ENCODE results near the gene BSCL2.
"Not testable (repeated sequence)": the region's sequence is repeated elsewhere in the genome, so short reads cannot be mapped to it uniquely, and the experiment has no call there.

BSCL2 gene

DNA sequence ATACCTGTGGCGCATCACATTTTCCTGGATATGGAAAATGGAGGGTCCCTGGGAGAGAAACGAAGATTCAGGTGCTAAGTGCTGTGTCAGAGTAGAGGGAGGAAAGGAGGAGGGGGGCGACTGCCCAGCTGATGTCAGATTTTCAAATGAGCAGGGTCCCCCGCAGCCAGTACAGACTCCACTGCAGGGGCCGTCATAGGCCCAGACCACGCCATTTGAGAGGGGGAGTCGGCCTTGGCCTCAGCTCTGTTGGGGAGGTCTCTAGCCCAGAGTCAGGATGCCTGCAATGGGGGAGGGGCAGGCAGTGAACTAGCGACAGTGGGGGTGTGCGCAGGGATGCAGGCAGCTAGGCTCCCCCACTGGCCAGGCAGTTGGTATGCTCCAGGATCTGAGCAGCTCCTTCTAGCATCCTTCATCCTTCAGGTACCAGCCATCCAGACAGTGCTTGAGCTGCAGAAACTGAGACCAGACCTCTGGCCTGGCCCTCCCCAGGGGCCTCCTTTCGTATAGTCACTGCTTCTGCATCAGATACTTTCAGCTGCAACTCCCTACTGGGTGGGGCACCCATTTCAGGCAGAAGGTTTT is at the start of gene BSCL2, which contains the start of gene GNG3:
Gene BSCL2 (minus strand): TSS at position 148 of the 585 bp plus-strand sequence. CDS start 229 bp downstream, outside the sequence.
Gene GNG3 (plus strand): TSS at position 400 of the 585 bp plus-strand sequence. CDS start 620 bp downstream, outside the sequence.
- peak; percentile 91 for DNase-seq (ENCODE audit: low spot score)

DNA sequence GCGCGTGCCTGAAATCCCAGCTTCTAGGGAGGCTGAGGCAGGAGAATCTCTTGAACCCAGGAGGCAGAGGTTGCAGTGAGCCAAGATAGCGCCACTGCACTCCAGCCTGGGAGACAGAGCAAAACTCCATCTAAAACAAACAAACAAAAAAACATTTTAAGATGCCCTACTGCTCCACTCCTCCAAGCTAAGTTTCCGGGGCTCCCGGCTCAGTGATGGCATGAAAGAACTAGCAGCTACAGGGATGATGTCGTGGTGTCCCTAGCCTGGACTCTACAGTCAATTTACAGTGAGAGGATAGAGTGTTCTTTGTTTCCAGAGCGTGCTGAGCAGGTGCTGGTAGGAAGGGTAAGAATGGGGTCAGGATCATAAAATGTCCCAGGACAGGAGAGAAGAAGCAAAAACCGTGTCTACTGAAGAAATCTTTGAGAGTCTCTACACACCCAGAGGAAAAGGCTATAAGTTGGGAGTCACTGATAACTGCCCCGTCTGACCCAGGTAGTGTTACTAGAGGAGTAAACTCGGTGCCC is 47.9 kb upstream of the BSCL2 start:
- no peak for DNase-seq (ENCODE audit: low spot score)

DNA sequence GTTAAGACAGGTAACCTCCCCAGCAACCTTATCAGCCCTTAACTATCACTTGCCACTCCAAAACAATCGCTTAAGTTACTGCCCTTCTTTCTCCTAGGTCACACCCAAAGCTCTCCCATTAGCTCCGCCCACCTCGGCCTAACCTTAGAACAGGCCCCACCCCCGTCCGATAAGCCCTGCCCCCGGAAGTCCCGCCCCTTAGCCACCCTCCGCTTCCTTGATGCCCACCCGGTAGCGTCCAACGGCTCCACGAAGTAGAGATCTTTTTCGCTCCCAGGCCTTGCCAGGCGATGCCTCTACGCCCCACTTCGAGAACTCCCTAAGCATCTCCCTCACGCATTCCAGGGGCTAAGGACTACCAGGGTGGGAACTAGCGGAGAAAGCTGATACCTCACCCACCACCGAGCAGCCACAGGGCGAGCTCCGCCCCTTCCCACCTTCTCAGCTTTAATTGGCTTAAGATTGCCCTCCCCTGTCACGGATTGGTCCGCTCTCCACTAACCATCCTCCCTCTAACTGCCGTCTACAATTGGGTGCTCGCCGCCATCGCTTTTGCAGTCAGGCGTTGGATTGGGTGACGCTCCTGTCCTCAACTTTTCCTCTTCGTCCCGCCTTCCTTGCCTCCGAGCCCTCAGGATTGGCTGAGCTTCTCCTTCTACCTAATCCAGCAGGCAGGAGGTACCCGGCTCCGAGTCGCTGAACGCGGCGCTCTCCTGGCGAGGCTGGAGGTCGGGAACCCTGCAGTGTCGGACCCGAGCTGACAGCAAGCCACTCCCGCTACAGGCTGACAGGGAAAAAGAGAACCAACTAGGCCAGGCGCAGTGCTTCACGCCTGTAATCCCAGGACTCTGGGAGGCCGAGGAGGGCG is 46.7 kb upstream of the BSCL2 start, which contains the start of gene ZBTB3:
Gene ZBTB3 (minus strand): TSS at position 425 of the 868 bp plus-strand sequence. CDS start 496 bp downstream, outside the sequence.
- DNase-seq (ENCODE audit: low spot score), result peak; percentile 100

DNA sequence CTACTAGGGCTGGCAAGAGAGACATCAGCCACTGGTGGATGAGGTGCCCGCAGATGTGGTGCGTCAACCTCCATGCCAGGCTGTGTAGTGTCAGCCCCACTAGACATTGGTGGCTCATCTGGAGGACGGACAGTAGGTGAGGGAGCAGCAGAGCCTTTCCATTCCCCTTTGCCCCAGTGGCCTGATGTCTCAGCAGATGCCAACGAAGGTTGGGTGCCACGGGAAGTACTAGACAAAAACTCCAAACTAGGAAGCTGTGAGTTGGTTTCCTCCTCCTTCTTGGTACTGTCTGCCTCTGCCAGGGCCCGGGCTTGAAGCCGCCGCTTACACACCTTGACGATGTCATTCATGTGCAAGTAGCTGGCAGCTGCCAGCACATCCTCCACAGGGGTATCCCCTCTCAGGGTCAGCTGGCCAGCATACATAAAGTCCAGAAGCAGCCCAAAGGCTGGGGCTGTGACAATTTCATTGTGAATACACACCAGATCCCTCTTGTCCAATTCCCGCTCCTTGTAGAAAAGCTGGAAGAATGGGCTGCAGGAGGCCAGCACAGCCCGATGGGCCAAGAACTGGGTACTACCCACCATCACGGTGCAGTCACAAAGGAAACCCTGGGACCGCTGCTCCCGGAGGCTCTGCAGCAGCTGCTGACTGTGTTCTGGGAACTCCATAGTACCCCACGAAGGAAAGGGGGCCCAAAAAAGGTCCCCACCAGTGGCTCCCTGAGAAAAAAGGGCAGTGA is 45.9 kb upstream of the BSCL2 start:
- DNase-seq (ENCODE audit: low spot score), result no peak

DNA sequence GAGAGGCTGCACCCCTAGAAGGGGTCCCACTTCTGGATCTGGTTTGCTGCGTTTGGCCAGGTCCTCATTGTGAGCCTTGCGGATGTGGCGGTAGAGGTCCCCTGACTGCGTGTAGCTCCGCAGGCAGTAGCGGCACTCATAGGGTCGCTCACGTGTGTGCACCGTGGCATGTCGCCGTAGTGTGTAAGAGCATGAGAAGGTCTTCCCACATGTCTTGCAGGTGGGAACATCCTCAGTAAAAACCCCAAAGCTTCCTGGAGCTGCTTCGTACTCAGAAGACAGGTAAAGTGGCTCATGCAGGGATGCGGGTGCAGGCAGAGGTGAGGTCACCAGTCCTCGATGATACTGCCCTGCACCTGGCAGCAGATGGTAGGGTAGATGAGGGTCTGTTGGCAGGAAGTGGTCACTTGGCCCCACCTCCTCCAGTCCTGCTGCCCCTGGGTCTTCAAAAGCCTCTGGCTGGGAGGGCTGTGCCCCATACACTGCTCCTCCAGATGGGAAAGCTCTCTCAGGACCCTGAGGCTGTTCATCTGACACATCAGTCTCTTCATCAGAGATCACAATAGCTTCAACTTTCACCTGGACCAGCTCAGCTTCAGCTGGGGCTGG is 45.1 kb upstream of the BSCL2 start:
- no peak for DNase-seq (ENCODE audit: low spot score)

DNA sequence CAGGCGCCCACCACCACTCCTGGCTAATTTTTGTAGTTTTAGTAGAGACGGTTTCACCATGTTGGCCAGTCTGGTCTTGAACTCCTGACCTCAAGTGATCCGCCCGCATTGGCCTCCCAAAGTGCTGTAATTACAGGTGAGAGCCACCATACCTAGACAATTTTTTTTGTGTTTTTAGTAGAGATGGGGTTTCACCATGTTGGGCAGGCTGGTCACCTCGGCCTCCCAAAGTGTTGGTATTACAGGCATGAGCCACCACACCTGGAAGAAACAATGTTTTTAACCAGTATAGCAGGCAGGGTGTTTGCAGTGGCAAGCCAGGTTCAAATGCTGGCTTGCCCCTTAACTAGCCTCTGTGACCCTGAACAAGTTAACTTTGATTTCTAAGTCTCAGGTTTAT is 42.7 kb upstream of the BSCL2 start:
- DNase-seq (ENCODE audit: low spot score), result not testable (repeated sequence)

DNA sequence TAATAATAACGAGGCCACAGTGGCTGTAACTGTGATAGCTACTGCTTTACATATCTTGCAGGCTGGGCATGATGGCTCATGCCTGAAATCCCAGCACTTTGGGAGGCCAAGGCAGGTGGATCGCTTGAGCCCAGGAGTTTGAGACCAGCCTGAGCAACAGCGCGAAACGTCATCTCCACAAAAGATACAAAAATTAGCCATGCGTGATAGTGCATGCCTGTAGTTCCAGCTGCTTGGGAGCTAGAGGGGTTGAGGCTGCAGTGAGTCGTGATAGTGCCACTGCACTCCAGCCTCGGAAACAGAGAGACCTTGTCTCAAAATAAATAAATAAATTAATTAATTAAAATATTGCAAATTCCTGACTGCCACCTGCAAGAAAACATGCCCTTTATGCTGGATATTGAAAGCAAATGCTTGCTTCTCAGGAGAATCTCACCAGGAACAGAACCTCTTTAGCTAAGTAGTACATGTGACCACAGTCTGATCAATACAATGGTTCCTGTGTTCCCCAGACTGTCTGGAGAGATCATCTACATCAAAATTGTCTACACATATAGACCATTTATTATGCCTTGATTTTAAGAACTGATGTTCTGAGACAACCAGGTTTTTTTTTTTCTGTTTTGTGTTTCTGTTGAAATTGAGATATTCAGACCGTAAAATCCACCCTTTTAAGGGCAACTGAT is 40.4 kb upstream of the BSCL2 start:
- DNase-seq (ENCODE audit: low spot score), result peak; percentile 41

DNA sequence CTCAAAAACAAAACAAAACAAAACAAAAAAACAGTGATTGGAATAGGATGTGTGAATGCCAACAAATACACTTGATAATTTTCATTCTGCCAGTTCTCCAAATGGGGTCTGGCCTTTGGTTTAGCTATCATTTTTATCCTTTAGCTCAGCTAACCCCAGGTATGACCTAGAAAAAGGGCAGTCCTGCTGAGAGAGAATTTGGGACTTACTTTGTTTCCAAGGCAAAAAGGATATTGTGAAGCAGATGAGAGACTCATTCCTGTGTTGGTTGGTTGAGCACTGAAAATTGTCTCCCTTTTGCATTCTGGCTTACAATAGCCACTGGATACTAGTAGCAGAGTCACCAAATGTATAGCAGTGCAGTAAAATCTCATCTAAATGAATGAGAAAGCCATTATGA is 30.0 kb upstream of the BSCL2 start:
- no peak for DNase-seq (ENCODE audit: low spot score)

DNA sequence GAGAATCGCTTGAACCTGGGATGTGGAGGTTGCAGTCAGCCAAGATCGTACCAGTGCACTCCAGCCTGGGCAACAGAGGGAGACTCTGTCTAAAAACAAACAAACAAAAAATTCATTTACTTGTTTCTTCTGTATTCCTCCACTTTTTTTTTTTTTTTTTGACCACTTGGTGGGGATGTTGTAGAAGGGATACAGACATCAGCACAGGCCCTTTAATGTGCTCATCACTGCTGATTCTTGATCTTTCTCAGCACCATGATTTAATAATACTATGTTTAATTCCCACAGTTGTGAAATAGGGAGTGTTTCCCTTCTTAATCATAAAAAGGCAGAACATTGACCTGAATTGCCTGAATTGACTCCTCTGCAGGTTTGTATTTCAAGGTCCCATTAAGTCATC is 25.6 kb upstream of the BSCL2 start:
- peak; percentile 25 for DNase-seq (ENCODE audit: low spot score)

DNA sequence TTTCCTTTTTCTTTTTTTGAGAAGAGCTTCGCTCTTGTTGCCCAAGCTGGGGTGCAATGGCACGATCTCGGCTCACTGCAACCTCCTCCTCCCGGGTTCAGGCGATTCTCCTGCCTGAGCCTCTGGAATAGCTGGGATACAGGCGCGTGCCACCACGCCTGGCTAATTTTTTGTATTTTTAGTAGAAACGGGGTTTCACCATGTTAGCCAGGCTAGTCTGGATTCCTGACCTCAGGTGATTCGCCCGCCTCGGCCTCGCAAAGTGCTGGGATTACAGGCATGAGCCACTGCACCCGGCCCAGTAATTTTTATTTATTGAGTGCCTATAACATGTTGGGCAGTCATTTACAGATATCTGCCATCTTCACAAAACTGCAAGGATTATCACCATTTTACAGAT is 22.9 kb upstream of the BSCL2 start:
- not testable (repeated sequence) for DNase-seq (ENCODE audit: low spot score)

DNA sequence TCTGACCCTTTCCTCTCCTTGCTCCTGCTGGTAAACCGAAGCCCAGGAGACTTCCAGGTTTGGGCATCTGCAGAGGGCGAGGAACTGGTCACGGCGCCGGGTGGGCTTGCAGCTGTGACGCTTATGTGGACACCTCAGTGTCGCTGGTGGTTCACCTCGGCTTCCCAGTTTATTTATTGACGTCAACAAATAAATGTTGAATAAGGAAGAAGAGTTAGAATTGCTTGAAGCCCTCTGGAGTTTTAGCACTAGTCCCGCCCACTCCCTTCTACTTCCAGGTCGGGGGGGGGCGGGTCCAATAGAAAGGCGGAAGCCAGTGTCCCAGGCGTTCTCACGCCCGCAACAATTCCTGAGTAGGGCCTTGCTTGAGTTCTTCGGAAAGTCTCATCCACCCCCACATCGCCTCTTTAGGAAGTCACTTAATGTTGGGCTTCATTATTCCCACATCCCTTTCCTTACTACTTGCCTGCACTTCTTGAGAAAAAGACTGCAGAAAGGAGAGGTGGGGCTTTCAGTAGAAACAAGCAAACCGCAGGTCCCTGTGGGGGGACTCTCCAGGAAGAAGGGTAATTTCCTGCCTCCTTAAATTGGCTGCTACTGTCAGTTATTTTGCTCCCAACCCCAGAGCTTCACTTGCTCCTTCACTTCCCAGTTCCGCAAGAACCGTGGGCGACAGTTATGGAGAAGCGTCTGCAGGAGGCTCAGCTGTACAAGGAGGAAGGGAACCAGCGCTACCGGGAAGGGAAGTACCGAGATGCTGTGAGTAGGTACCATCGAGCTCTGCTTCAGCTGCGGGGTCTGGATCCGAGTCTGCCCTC is 21.2 kb upstream of the BSCL2 start, which contains the start of gene TTC9C:
Gene TTC9C (plus strand): TSS at position 316 of the 818 bp plus-strand sequence. CDS start 363 bp downstream, at position 679.
- peak; percentile 91 for DNase-seq (ENCODE audit: low spot score)

DNA sequence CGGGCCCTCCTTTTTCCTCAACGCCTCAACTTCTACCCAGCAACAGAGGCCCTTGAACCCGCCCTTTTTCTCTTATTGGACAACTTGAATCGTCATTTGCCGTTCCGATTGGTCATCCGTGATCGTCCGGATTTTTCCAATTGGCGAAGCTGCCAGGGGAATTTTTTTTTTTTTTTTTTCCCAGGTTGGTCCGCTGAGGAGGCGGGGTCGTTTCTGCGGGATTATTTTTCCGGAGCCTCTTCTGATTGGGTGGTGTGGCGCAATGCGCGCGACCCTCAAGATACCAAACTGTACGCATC is 20.6 kb upstream of the BSCL2 start:
- peak; percentile 94 for DNase-seq (ENCODE audit: low spot score)

DNA sequence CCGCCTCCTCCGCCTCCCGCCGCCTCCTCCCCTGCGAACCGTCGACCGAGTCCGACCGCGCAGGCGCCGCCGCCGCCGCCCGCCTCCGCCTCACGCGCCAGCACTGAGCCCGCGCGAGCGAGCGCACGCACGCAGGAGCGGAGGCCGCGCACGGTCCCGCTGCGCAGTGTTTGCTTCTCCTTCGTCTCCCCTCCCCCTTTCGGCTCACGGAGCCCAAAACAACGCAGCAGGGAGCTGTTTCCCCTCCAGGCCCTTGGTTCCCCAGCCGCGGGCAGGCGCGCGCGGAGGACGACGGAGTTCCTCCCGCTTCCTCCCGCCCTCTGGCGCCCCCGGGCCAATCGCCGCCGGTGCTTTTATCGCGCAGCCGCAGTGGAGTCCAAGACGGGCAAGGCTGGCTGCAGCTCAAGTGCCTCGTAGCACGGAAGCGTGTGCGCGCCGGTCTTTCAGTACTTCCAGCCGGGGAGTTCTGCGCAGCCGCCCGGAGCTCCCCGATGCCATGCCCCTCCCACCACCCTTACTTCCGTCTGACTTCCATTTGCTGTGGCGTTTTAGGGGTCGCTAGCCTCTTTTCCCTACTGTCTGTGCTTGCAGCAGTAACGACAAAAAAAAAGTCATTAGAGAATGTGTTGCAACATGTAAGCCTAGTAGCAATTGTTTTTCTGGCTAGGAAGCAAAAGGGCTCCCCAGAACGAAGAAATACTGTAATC is 20.1 kb upstream of the BSCL2 start, which contains the start of gene HNRNPUL2:
Gene HNRNPUL2 (minus strand): TSS at position 293 of the 707 bp plus-strand sequence. CDS start 301 bp downstream, outside the sequence.
- peak; percentile 99 for DNase-seq (ENCODE audit: low spot score)

DNA sequence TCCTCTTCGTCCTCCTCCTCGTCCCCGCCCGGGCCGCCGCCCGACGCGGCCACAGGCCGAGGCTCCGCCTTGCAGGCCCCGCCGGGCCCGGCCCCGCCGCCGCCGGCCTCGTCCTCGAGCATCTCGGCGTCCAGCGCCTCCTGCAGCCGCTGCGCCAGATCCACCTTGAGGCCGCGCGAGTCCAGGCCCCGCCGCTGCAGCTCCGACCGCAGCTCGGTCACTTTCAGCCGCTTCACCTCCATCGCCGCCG is 19.6 kb upstream of the BSCL2 start:
- no peak for DNase-seq (ENCODE audit: low spot score)

DNA sequence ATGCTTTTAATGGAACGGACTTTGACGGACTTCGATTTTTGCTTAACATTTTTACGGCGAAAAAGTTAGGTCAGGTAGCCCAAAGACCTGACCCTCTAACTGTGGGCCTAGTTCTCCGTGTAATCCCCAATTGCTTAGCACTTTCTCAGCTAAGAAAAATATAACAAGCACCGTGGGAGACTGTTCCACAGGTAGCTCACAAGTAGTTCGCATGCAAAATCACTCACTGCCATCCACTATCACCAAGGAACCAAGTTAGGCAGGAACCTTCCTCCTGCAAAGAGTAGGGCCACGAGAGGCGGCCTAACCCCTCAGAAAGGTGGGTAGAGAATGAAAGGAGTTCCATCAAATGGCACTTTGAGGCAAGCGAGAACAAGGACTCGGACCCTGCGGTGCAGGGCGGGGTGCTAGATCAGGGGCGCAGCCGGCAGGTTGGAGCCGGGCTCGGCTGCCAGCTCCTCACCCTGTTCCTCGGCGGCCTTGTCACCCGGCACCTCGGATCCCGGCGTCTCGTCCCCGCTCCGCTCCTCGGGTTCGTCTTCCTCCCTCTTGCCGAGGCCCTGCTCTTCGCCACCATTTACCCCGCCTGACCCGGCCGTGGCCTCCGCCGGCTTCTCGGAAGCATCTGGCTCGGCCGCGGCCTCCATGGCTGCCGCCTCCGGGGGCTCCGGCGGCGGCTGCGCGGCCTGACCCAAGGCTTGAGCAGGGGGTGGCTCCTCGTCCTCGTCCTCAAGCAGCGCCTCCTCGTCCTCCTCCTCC is 19.1 kb upstream of the BSCL2 start:
- peak; percentile 14 for DNase-seq (ENCODE audit: low spot score)

DNA sequence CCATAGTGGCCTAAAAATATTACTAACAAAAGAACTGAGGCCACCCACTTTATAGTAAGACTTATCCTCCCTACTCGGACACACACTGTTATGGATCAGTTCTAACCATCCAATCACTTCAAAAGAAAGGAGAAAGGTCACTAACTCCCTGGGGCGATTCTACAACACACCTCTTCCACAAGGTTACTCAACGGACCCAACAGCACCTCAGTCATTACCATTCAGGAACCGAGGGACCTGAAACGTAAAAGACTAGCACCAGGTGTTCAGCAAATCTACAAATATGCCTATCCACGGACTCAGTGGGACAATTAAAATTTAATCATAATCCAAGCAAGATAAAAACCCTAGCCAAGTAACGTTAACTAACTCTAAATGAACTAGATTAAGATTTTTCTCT is 18.4 kb upstream of the BSCL2 start:
- no peak for DNase-seq (ENCODE audit: low spot score)

DNA sequence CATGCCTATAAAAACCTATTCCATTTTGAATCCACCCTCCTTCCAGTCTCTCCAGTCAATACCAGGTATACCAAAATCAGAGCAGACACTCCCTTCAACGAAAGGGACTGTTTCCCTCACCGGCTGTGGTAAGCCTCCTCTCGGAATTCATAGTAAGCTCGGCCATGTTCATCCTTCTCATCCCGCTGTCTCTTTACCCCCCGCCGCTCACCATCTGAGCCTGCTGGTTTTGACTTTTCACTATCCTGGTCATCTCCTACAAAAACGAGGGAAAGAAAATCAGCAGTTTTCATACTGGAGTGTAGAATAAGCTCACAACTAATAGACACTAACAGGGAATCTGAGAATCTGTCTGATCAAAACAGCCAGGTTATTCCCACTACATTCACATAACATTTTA is 16.9 kb upstream of the BSCL2 start:
- no peak for DNase-seq (ENCODE audit: low spot score)

DNA sequence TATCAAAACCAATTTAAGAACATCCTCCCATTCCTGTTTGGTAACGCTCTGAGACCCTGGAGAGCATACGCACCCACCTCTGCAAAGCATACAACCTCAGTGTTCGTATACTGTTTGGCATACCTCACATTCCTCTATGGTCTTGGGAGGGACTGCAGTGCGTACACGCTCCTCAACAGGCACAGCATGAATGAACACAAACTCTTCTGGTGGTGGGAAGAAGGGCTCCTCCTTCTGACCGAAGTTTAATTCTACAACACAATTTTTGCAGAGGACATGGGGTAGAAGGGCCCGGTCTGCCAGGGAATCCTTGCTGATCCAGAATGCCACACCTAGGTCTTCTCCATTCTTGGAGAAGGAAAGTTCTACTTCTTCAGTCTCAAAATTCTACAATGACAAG is 14.8 kb upstream of the BSCL2 start:
- no peak for DNase-seq (ENCODE audit: low spot score)

Measured in Ammon's horn (tissue), 1 donor.